ENCODE data around the gene PYHIN1.

The PYHIN1 gene

GRCh38 chr1:158943059-158943458 is 11.7 kb downstream of the PYHIN1 start:
- H3K27me3 ChIP-seq (ENCODE audit: low read depth, low read length) = no peaks in the 10 kb centered on the region
- no peaks in the 10 kb centered on the region for H3K4me1 ChIP-seq (ENCODE audit: control insufficient read depth in 1 of 2, insufficient read depth in 2 of 2, low read length in 2 of 2)
- H3K36me3 ChIP-seq (ENCODE audit: control insufficient read depth in 1 of 2, insufficient read depth in 2 of 2, low read length in 2 of 2) = no peaks in the 10 kb centered on the region
- no peak overlapping the region for H3K27ac ChIP-seq (ENCODE audit: low read length)
- no peak overlapping the region for H3K4me3 ChIP-seq (ENCODE audit: low read depth in 1 of 2, low read length in 2 of 2)
- no peaks in the 10 kb centered on the region for H3K9me3 ChIP-seq (ENCODE audit: control insufficient read depth in 1 of 2, low read length in 2 of 2)

- no peak overlapping the region for H3K4me3 ChIP-seq (ENCODE audit: low read depth in 1 of 2, low read length in 2 of 2)
- H3K9me3 ChIP-seq (ENCODE audit: control insufficient read depth in 1 of 2, low read length in 2 of 2) = no peaks in the 10 kb centered on the region
- H3K27ac ChIP-seq (ENCODE audit: low read length) = no peak overlapping the region
- no peaks in the 10 kb centered on the region for H3K36me3 ChIP-seq (ENCODE audit: control insufficient read depth in 1 of 2, insufficient read depth in 2 of 2, low read length in 2 of 2)
- H3K4me1 ChIP-seq (ENCODE audit: control insufficient read depth in 1 of 2, insufficient read depth in 2 of 2, low read length in 2 of 2) = no peaks in the 10 kb centered on the region
- no peaks in the 10 kb centered on the region for H3K27me3 ChIP-seq (ENCODE audit: low read depth, low read length)
Observed at GRCh38 chr1:158945061-158945460, 13.7 kb downstream of the PYHIN1 start.

DNA sequence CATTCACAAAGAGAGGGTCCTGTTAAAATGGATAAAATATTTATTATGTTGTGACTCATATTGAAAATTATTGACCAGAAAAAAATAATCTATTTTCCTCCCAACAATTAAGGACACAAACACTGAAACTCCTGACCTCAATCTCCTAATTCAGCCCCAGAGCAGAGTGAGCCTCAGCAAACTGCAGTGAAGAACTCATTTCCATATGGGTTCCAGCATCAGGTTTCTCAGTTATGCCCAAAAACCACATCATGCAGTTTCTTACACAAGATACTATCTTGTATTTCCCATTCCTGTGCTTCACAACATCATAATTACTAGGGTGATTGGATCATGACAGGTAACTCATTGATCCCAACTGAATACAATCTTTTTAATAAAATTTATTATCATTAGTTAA is 15.4 kb downstream of the PYHIN1 start:
- H3K27me3 ChIP-seq (ENCODE audit: low read depth, low read length) = no peaks in the 10 kb centered on the region
- H3K27ac ChIP-seq (ENCODE audit: low read length) = no peak overlapping the region
- no peaks in the 10 kb centered on the region for H3K4me1 ChIP-seq (ENCODE audit: control insufficient read depth in 1 of 2, insufficient read depth in 2 of 2, low read length in 2 of 2)
- H3K36me3 ChIP-seq (ENCODE audit: control insufficient read depth in 1 of 2, insufficient read depth in 2 of 2, low read length in 2 of 2) = no peaks in the 10 kb centered on the region
- H3K9me3 ChIP-seq (ENCODE audit: control insufficient read depth in 1 of 2, low read length in 2 of 2) = no peaks in the 10 kb centered on the region
- no peak overlapping the region for H3K4me3 ChIP-seq (ENCODE audit: low read depth in 1 of 2, low read length in 2 of 2)

DNA sequence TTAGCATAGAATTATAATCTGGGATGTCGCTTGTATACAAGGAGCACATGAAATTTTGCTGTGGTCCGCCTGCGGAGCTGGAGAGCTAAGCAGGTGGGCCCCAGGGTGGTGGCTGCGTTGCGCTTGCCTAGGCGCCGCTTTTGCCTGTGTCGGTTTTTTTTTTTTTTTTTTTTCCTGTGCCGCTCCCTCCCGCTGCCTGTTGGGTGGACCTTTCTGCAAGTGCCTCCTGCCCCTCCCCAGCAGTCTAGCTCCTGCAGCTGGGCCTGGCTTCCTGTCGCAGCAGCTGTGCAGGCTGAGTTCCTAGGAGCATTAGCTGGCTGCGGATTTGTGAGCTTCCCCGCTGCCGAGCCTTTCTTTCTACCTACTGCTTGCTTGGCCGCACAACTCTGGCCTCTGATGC is 20.6 kb downstream of the PYHIN1 start:
- no peaks in the 10 kb centered on the region for H3K27me3 ChIP-seq (ENCODE audit: low read depth, low read length)
- no peak overlapping the region for H3K27ac ChIP-seq (ENCODE audit: low read length)
- no peaks in the 10 kb centered on the region for H3K4me1 ChIP-seq (ENCODE audit: control insufficient read depth in 1 of 2, insufficient read depth in 2 of 2, low read length in 2 of 2)
- no peaks in the 10 kb centered on the region for H3K9me3 ChIP-seq (ENCODE audit: control insufficient read depth in 1 of 2, low read length in 2 of 2)
- no peak overlapping the region for H3K4me3 ChIP-seq (ENCODE audit: low read depth in 1 of 2, low read length in 2 of 2)
- no peaks in the 10 kb centered on the region for H3K36me3 ChIP-seq (ENCODE audit: control insufficient read depth in 1 of 2, insufficient read depth in 2 of 2, low read length in 2 of 2)

DNA sequence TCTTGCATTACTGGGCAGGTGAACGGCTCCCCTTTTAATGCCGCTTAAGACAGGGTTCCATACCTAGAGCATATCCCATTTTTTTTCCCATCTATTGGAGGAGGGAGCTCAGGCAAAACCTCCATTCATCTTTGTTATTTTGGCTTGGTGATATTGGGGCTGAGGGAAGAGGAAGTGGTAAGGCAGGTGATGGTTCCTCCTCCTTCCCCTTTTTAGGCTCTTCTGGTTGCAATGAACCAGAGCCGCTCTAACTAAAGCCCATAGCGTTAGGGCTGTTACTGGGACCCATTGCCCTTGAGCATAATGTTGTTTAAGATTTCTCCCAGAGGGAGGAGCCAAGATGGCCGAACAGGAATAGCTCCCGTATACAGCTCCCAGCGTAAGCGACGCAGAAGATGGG is 21.1 kb downstream of the PYHIN1 start:
- no peak overlapping the region for H3K27ac ChIP-seq (ENCODE audit: low read length)
- no peaks in the 10 kb centered on the region for H3K9me3 ChIP-seq (ENCODE audit: control insufficient read depth in 1 of 2, low read length in 2 of 2)
- H3K36me3 ChIP-seq (ENCODE audit: control insufficient read depth in 1 of 2, insufficient read depth in 2 of 2, low read length in 2 of 2) = no peaks in the 10 kb centered on the region
- H3K4me1 ChIP-seq (ENCODE audit: control insufficient read depth in 1 of 2, insufficient read depth in 2 of 2, low read length in 2 of 2) = no peaks in the 10 kb centered on the region
- H3K4me3 ChIP-seq (ENCODE audit: low read depth in 1 of 2, low read length in 2 of 2) = no peak overlapping the region
- no peaks in the 10 kb centered on the region for H3K27me3 ChIP-seq (ENCODE audit: low read depth, low read length)

GRCh38 chr1:158961178-158961577 is 29.8 kb downstream of the PYHIN1 start:
- Histone ChIP-seq H3K4me1 (ENCODE audit: control insufficient read depth in 1 of 2, insufficient read depth in 2 of 2, low read length in 2 of 2) (no peaks in the 10 kb centered on the region), H3K4me3 (ENCODE audit: low read depth in 1 of 2, low read length in 2 of 2) (no peak overlapping the region), H3K27me3 (ENCODE audit: low read depth, low read length) (no peaks in the 10 kb centered on the region), H3K9me3 (ENCODE audit: control insufficient read depth in 1 of 2, low read length in 2 of 2) (peaks cover 0 to 3% of the 10 kb centered on the region in 2 donors), H3K27ac (ENCODE audit: low read length) (no peak overlapping the region), H3K36me3 (ENCODE audit: control insufficient read depth in 1 of 2, insufficient read depth in 2 of 2, low read length in 2 of 2) (no peaks in the 10 kb centered on the region)

DNA sequence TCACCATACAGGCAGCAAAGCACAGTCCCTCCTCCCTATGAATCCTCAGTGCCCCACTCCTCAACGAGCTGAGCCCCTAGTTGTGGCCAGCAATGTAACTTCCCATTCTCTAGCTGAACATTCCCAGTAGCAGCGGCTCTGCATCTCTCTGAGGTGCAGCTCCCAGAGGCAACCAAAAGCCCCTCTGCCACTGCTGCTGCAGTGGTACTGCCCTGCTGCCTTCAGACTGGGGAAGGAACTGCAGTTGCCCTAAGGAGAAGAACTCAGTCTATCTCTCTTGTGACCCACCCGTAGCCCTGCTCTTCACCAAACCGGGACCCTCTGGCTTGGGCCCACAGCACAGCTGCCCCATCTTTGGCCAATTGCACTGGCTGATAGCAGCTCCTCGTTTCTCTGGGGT is 31.6 kb downstream of the PYHIN1 start:
- Histone ChIP-seq H3K27ac (ENCODE audit: low read length) (no peak overlapping the region), H3K36me3 (ENCODE audit: control insufficient read depth in 1 of 2, insufficient read depth in 2 of 2, low read length in 2 of 2) (no peaks in the 10 kb centered on the region), H3K9me3 (ENCODE audit: control insufficient read depth in 1 of 2, low read length in 2 of 2) (peaks cover 0 to 3% of the 10 kb centered on the region in 2 donors), H3K27me3 (ENCODE audit: low read depth, low read length) (no peaks in the 10 kb centered on the region), H3K4me1 (ENCODE audit: control insufficient read depth in 1 of 2, insufficient read depth in 2 of 2, low read length in 2 of 2) (no peaks in the 10 kb centered on the region), H3K4me3 (ENCODE audit: low read depth in 1 of 2, low read length in 2 of 2) (no peak overlapping the region)

GRCh38 chr1:158969166-158969565 is 37.8 kb downstream of the PYHIN1 start:
- Histone ChIP-seq H3K27me3 (ENCODE audit: low read depth, low read length) (no peaks in the 10 kb centered on the region), H3K4me3 (ENCODE audit: low read depth in 1 of 2, low read length in 2 of 2) (no peak overlapping the region), H3K4me1 (ENCODE audit: control insufficient read depth in 1 of 2, insufficient read depth in 2 of 2, low read length in 2 of 2) (no peaks in the 10 kb centered on the region), H3K9me3 (ENCODE audit: control insufficient read depth in 1 of 2, low read length in 2 of 2) (peaks cover 0 to 2% of the 10 kb centered on the region in 2 donors), H3K27ac (ENCODE audit: low read length) (no peak overlapping the region), H3K36me3 (ENCODE audit: control insufficient read depth in 1 of 2, insufficient read depth in 2 of 2, low read length in 2 of 2) (no peaks in the 10 kb centered on the region)

DNA sequence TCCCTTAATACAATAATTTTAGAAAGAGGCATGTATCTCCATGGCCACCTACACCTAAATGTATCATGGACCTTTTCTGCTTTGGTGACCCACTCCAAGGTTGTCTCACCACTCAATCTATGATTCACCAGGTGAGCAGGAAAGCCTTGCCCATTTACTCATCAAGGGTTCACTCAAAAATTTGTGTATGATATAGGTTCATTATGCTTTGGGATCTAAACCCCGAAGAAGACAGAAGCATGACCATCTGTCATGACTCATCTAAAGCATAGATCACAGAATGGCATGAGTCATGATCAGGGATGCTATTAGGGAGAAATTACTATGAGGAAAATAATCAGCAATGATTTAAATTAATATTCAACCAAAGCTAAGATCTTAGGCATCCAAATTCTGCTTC is 38.5 kb downstream of the PYHIN1 start:
- H3K9me3 ChIP-seq (ENCODE audit: control insufficient read depth in 1 of 2, low read length in 2 of 2) = no peaks in the 10 kb centered on the region
- no peaks in the 10 kb centered on the region for H3K36me3 ChIP-seq (ENCODE audit: control insufficient read depth in 1 of 2, insufficient read depth in 2 of 2, low read length in 2 of 2)
- no peak overlapping the region for H3K4me3 ChIP-seq (ENCODE audit: low read depth in 1 of 2, low read length in 2 of 2)
- no peaks in the 10 kb centered on the region for H3K27me3 ChIP-seq (ENCODE audit: low read depth, low read length)
- H3K27ac ChIP-seq (ENCODE audit: low read length) = no peak overlapping the region
- H3K4me1 ChIP-seq (ENCODE audit: control insufficient read depth in 1 of 2, insufficient read depth in 2 of 2, low read length in 2 of 2) = no peaks in the 10 kb centered on the region

- Histone ChIP-seq H3K36me3 (ENCODE audit: control insufficient read depth in 1 of 2, insufficient read depth in 2 of 2, low read length in 2 of 2) (no peaks in the 10 kb centered on the region), H3K9me3 (ENCODE audit: control insufficient read depth in 1 of 2, low read length in 2 of 2) (no peaks in the 10 kb centered on the region), H3K27me3 (ENCODE audit: low read depth, low read length) (no peaks in the 10 kb centered on the region), H3K4me3 (ENCODE audit: low read depth in 1 of 2, low read length in 2 of 2) (no peak overlapping the region), H3K27ac (ENCODE audit: low read length) (no peak overlapping the region), H3K4me1 (ENCODE audit: control insufficient read depth in 1 of 2, insufficient read depth in 2 of 2, low read length in 2 of 2) (no peaks in the 10 kb centered on the region)
Observed at GRCh38 chr1:158972841-158973240, 41.5 kb downstream of the PYHIN1 start.

DNA sequence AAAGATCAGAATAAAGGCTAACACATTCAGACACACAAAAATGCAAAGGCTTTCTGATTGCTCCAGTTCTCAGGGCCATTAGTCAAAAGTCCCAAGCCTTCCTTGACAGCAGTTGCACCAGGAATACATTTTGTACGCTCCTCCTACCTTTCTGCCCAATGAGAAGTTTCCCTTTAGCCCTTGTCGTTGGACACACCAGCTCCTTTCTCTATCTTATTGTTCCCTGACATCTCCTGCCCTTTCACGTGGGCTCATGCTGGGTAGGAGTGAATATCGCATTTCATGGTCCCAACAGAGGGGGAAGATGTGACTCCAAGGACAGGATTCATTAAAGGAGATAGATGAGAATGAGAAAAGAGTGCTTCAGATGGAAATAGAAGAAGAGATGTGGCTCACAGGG is 44.9 kb downstream of the PYHIN1 start:
- no peaks in the 10 kb centered on the region for H3K27me3 ChIP-seq (ENCODE audit: low read depth, low read length)
- H3K9me3 ChIP-seq (ENCODE audit: control insufficient read depth in 1 of 2, low read length in 2 of 2) = peaks cover 0 to 8% of the 10 kb centered on the region in 2 donors
- H3K27ac ChIP-seq (ENCODE audit: low read length) = no peak overlapping the region
- H3K4me1 ChIP-seq (ENCODE audit: control insufficient read depth in 1 of 2, insufficient read depth in 2 of 2, low read length in 2 of 2) = no peaks in the 10 kb centered on the region
- no peaks in the 10 kb centered on the region for H3K36me3 ChIP-seq (ENCODE audit: control insufficient read depth in 1 of 2, insufficient read depth in 2 of 2, low read length in 2 of 2)
- H3K4me3 ChIP-seq (ENCODE audit: low read depth in 1 of 2, low read length in 2 of 2) = no peak overlapping the region

- H3K27me3 ChIP-seq (ENCODE audit: low read depth, low read length) = no peaks in the 10 kb centered on the region
- no peak overlapping the region for H3K27ac ChIP-seq (ENCODE audit: low read length)
- H3K36me3 ChIP-seq (ENCODE audit: control insufficient read depth in 1 of 2, insufficient read depth in 2 of 2, low read length in 2 of 2) = no peaks in the 10 kb centered on the region
- H3K4me1 ChIP-seq (ENCODE audit: control insufficient read depth in 1 of 2, insufficient read depth in 2 of 2, low read length in 2 of 2) = no peaks in the 10 kb centered on the region
- H3K9me3 ChIP-seq (ENCODE audit: control insufficient read depth in 1 of 2, low read length in 2 of 2) = peaks cover 0 to 9% of the 10 kb centered on the region in 2 donors
- H3K4me3 ChIP-seq (ENCODE audit: low read depth in 1 of 2, low read length in 2 of 2) = no peak overlapping the region
Observed at GRCh38 chr1:158978730-158979129, 47.4 kb downstream of the PYHIN1 start.

All from muscle layer of duodenum (tissue), 2 donors.